Mucosa of gallbladder (tissue), 1 donor: ENCODE measurements around the gene CDK14. TPM values are rescaled to one million over a fixed set of nuclear protein-coding genes. Genes with fewer than 3 reads are reported as not detected.

Experiments
- DNase-seq: peaks from one replicate; pipeline ENCODE4 v3.0.0-alpha.2; 2020; ENCODE audit warnings: low spot score
- total RNA-seq: library from RNA; stranded (reverse); gene quantifications from one replicate; pipeline ENCODE4 v1.2.1, GENCODE V29; 2021
- donor health status: DM: no; HTN: no; CAD: no.

CDK14 gene
- total RNA-seq, 1 donor from 2014 or later: 70.3 TPM

DNA sequence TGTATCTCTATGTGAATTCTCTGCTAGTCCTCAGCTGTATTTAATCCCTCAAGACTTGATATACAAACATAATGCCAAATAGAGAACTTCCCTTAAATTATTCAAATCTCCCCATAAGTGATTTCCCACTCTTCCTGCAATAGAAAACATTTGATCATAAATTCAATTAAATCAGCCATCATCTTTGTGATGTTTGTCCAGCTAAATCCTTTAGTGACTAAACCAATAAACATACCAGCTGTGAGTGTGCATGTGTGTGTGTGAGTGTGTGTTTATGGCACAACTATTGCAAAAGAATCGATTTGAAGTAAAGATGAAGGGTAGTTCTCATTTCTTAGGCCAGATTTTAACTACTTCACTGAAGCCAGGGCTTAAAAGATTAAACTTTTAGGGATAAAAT, 492.6 kb downstream of the CDK14 start:
- no peak for DNase-seq

DNA sequence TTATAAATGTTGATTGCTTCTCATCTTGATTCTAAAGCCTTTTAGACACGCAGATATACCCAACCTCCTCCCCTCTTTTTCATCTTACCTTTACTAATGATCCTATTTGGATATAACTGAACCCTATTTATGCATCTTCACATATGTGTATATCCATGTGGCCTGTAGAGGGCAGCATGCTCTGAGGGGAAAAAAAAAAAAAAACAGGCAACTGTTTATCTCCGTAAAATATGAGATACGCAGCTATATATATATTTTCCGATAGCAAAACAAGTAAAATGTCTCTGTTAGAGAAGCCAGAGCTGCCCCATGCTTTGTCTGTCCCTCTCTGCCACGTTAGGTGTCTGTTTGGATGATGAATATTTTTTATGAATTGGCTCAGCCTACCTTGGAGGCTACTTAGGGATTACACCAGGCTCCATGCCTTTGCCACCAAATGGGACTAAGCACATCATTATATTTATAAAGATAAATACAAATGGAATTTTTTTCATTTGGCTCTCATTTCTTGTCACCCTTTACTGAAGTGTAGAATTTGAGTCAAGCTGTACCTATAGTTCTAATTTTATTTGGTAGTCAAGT, 493.4 kb downstream of the CDK14 start:
- no peak for DNase-seq

DNA sequence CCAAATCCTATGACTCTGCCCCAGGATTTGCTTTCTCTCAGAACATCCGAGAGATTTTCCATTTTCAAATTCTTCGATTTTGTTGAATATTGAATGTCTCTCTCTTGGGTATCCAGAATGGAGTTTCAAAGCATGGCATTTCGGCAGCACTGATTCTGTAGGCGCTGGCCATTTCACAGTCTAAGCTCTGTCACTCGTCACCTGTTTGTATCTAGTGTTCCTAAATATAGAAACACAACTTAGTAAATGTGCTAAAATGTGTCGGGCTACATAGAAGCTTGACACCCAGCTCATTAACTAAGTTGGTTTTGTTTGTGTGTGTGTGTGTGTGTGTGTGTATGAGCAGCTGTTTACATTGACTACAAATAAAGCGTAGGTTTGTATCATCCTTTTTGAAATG, 494.6 kb downstream of the CDK14 start:
- no peak for DNase-seq

DNA sequence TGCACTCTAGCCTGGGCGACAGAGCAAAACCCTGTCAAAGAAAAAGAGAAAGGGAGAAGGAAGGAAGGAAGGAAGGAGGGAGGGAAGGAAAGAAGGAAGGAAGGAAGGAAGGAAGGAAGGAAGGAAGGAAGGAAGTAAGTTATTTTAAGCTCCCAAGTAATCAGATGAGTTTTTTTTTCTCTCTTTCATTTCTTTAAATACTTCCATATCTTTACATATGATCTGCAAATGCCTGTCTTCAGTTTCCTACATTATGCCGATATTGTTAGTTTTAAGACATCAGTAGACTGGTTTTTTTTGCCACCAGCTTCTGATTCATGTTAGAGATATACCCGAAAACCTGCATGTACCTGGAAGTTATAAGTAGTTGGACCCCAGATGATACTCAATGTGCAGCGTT, 495.5 kb downstream of the CDK14 start:
- DNase-seq: no peak

DNA sequence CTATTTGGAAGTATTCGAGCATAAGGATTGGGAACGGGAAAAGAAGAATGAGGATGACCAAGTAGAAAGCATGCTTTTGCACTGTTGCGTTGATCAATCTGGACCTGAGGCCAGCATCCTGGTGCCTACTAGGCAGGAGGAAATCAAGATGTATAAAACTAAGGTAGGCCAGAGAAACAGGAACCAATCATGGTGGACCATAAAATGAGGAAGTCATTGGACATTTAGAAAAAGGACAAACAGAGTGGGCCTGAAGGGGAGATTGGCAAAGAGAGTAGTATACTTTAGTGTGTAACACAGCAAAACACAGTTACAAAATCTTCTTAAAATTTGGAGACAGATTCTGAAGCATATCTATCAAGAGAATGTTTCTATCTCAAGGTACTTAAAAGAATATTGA, 497.1 kb downstream of the CDK14 start:
- DNase-seq: no peak

DNA sequence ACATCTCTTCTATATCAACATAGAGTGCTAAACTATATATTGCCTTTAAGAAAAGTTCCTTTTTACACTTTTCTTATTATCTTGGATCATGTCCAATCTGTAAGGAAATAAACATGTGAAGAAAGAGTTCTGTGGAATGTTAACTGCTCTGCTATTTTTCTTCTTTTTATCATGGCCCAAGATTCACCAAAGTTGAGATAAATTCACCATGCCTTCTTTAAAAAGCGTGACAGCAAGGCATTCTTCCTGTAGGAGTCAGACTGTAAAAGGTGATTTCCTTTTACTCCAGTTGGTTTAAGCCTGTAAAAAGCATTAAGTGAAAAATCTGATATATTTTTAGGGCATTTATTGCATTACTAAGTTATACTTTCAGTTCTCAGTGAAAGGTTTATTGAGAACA, 502.4 kb downstream of the CDK14 start:
- DNase-seq: no peak

DNA sequence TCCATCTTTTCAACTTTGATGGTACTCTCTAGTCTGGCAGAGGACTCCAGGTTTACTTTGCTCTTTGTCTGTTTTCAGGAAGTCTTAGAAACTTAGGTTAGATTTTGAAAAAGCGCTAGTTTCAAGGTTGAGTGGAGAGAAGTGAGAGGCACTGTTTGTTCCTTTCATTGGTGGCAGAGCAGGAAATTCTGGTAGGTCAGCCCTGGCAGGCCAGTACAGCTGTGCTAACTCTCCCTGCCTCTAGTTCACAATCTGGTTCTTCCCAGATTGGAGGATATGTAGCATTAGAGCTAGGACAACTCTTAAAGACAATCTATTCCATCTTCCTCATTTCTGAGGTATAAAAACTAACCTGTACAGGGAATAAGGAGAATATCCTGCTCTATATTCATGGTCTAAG, 507.2 kb downstream of the CDK14 start:
- no peak for DNase-seq

DNA sequence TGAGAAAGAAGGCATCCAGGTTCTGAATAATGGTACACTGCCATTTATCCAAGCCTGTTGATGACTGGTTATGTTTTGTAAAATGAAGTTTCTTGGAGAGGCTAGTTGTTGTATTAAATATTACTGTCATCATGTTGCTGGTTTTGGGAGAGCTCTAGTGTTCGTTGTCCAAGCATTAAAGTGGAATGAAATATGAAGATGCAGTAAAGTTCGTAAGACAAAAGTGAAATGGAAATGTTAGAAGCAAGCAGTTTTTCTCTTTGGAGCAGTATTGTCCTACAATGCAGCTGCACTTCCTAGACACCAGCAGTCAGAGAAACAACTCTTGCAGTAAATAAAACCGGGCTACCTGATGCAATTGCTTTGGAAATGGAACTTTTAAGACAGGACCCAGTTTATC, 511.3 kb downstream of the CDK14 start:
- DNase-seq: no peak

DNA sequence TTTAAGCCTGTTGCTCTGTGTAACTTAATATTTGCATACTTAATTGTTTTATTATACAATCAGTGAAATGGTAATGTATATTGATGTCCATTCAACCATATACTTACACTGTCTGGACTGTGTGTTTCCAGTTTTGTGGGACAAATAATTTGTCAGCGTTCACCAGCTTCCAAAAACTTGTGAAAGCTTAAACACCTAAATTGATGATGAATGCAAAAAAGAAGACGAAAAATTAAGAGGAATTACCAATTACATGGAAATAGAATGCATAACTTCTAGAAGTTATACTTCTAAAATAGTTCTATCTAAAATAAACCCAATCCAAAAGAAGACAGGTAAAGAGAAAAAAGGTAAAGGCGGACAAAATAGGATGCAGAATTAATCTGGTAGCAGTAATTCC, 513.1 kb downstream of the CDK14 start:
- no peak for DNase-seq

DNA sequence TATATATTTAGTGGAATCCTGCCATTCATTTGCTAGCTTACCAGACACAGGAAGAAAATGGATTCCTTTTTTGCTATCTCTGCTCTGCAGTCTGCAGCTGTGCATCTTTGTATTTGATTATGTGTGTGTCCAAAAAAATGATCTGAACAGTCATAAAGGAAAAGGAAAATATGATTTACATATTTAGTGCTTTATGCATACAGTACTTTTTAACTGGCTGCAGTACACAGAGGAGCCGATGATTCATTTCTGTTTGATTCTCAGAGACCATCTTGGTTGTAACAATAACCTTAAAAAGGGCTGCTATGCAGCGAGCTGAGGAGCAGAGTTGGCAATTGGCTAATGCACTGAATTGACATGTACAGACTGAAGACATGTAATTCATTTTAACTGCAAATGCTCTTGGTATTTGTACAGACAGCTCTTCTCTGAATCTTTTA, 516.8 kb downstream of the CDK14 start:
- DNase-seq: no peak

DNA sequence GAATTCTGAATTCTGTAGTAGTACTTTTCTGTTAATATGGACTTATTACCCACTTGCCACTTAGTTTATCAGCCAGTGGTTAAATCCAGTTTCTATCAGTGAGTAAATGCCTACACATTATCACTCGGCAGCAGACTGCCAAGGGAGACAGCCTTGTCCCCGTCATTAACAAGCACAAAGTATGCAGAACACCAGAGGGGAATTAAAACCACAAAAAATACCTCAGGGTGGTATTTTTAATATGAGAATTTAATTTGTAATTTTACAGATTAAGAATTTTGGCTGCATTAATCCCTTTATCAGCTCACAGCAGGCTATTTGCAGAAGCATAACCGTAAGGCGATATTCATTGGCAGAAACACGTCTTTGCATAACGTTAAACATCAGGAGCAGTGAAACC, 518.1 kb downstream of the CDK14 start:
- DNase-seq: no peak

DNA sequence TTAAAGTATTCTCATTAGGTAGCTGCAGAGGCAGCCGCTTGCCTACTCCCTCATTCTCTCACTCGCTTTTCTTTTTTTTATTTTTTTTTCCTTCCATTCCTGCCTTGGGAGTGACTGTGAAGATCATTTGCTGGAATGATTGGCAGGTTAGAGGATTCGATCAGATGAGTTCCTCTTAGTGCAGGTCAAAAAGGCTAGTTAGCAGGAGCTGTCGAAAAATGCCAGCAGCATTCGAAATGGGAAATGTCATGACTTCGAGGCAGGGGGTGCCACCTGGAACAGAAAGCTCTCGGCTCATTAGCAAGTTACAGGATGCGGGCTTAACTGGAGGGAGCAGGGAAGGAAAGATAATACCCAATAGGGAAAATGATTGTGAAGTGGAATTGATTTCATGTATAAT, 530.6 kb downstream of the CDK14 start:
- no peak for DNase-seq

DNA sequence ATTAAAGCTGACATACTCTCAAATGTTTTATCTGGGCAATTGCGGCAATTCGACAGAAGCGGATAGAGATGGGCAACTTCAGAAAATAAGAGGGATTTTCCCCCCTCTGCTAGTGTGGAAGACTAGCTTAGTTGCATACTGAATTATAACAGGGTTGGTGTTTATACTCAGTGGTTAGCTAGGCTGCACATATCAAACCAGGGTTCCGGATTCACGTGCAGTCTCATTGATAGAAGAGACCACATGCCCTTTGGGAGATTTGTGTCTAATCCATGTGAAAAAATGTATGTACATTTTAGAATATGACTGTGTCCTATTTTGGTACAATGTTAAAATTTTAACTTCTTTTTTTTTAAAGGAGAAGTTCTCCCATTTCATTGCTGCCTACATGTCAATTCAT, 531.2 kb downstream of the CDK14 start:
- no peak for DNase-seq

DNA sequence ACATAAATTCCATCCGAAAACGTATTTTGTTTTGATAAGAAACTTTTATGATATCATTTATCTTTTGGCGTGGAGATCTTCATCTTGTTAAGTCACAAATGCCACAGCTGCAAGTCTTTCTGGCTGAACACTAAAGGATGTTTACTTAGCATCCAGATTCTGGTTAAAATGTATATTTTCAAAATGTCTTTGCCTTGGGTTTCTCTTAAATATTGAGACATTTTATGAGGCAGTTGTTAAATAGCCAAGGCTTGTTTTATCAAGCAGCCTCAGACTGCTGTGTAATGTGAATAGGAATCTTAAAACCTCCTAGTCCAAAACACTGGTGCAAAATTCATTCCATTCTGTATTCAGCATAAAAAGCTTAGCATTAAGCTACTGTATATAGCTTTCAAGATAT, 531.8 kb downstream of the CDK14 start:
- DNase-seq: no peak

DNA sequence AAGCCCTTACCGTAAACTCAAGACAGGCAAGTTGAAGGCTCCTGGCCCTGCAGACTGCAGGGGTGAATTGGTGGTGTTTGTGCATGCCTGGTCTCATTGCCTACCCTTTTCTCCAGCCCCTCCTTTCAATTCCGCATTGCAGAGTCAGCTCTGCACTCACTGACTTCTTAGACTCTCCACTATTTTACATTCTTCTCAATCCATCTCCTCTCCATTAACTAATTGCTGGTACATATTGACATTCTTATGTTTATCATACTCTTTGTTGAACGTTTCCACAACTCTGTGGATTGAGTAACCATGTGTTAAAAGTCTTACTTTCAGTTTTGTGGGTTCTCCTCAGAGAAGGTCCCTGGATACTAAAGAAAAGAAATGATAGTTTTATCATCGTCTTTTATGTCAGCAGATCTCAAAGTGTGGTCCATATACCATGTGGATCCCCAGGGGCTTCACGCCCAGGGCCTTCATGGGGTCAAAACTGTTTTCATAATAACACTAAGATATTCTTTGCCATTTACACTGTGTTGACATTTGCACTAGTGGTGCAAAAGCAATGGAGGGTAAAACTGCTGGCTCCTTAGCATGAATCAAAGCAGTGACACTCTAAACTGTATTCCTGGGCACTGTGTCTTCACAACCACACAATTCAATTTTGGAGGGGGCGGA, 532.7 kb downstream of the CDK14 start:
- DNase-seq: no peak

DNA sequence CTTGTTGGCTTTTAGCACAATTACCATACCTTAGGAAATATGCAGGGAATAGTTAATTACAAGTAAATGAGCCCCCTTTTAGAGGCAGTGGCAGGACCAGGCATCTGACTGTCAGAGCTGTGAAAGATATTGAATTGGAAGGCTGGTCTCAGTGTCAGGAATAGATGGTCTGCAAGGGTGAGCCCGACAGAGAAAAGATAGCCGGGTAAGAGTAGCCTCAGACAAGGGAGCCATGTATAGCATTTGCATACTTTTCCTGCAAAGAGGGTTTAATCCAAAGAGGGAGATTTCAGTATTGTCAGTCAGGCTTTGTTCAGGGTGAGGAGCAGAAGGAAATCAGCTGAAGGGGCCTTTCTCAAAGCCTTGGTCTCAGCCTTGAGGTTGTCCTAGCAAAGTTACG, 539.2 kb downstream of the CDK14 start:
- no peak for DNase-seq

DNA sequence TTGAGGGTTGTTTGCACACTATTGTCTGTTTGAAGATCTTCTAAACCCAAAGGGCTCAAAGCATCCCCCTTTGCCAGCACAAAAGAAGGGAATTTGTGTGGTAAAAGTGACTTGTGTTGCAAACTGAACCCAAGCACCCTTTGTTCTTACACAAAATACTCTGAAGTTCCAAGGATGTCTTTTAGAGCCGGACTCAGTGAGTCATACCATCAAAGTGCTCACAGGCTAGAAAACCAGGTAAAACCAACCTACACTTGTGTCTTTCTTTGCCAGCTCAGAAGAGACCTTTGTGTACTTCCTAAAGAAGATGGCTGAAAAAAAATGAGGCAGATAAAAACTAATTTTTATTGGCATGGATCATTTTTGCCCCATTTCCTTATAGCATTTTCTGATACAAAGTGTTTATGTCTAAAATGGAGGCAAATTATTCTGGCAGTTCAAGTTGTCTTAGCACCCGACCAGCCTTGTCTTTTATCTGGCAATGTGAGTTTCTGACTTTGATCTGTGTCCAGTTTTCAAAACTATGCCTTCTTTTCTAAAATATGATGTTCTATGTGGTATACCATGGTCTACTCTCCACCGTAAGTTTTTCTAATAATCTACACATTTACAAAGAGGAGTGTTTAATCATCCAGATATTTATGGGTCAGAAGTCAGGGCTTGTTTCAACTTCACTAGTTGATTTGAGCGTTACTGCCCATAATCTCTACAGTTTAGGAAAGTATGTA, 539.7 kb downstream of the CDK14 start:
- no peak for DNase-seq

DNA sequence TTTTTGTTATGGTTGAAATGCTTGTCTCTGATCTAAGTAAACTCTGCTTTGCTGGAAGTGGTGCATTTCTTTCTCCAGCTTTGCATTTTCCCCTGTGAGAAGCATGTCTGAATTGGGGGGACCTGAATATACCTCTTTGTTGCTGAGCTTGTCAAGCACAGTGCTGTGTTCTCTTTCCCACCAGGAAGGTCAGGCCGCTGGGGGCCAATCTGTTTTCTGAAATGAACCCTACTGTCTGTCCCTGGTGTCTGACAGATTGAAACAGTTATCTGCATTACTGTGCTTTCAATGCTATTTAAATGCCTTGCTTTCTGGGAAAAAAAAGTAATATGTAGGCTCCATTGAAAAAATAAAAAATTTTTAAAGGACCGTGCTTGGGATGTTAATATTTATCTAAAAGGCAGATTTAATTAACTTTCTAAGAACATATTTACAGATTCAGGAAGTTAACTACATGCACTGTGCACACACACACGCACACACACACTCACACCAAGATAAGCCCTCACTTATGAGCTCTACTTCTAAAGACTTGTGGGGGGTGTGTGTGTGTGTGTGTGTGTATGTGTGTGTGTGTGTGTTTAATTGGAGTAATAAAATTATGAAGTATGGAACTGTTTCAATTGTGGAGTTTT, 541.1 kb downstream of the CDK14 start:
- DNase-seq: no peak

DNA sequence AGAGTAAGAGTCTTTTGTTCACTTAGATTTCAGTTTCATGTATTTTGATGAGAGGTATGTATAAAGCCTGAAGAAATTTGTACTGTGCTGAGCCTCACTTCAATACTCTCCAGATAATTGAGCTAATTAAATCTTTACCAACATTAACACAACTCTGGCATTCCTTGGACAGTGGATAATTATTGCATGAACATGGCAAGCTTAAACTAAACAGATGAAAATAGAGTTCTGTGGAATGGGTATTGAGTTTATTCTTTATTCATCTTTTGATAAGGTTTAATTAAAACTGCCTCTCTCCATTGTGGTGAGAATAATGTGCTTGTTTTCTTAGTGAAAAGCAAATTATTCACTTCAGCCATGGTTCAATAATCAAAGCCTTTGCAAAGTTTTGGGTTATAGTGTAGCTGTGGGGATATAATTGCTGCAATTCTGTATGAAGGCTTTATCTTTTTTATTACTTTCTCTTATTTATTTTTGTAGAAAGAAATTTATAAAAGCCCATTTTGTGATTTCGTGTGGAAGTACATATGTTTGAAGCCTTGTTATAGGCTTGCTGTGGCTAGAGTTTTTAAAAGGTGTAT, 541.8 kb downstream of the CDK14 start:
- no peak for DNase-seq

DNA sequence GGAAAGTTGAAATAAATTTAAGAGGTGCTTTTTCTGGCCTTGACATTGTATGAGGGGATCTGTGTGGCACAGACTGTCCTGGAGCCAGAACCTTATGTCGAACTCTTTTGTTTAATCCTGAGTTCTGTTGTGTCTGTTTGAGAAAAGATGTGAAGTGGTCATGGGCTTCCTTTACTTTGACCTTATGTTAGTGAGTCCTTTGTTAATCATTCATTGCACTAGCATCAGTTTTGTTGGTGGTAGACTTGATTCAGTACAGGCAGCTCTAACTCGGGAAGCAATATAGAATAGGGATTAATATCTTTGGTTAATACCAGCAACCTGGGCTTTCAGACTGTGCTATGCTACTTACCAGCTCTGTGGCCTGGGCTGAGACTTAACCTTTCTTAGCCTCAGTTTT, 544.2 kb downstream of the CDK14 start:
- DNase-seq: no peak

DNA sequence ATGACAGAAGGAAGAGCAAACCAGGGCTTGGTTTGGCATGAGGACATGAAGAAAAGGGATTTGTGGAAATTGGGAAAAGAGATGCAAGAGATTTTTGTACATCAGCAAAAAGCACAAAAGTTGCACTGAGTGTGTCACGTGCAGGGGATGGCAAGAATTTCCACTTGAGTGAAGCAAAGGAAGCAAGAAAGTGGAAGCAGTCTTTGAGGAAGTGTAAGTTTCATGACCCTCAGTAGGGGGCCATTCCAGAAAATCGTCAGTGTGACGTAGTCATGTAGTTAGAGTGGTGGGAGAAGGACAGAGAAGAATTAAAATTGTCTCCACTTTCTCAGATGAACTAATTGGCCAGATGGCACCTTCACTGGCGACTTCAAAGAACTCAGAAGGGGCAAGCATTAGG, 544.9 kb downstream of the CDK14 start:
- no peak for DNase-seq

DNA sequence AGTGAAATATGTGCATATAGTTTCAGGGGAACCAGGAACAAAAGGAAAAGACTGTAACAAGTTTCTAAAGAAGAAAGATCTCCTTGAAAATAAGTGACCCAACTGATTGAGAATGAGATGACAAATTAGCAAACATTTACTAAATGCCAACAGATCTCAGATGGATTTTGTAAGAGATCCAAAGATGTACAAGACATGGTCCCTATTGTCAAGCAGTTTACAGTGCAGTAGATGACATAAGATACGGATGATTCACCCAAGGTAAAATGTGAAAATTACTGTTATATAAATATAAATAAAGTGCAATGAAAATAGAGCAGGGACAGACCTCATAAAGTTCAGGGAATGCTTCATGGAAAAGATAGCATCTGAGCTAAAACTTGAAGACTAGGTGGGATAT, 546.6 kb downstream of the CDK14 start:
- no peak for DNase-seq
